ENCODE results near the gene ADAP1. TPM values are rescaled to one million over a fixed set of nuclear protein-coding genes. Genes with fewer than 3 reads are reported as not detected.

ADAP1 gene
- total and polyA plus RNA-seq, 2 of the 13 experiments (the other 11 are each of a cell fraction or from before 2014, with no cell fraction given) = 10.5 to 24.6 TPM

DNA sequence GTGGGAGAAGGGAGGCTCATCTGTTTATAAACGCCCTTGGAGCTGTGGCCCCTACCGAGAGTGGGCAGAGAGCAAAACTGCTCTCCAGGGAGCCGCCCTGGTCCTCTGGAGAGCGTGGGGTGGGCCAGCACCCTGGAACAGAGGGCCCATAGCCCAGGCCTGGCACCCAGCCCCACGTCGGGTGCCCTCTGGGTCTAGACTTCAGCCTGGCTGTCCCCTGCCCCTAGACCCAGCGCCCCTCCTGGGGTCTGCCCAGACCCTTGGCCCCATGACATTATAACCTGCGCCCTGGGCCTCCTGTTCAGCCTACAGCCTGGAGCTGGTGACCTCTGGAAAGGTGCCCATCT, 53.5 kb downstream of the ADAP1 start:
- H2AFZ ChIP-seq (ENCODE audit: low read length) = no peak overlapping the region
- no peaks in the 10 kb centered on the region for H4K20me1 ChIP-seq (ENCODE audit: insufficient read depth, low read length)
- in situ Hi-C loops (cut with HindIII; ENCODE audit: extremely low pct_ligation_motif_present, low pct_unique_long_range_greater_than_20kb) (no loop called here), intact Hi-C loops (cut with micrococcal nuclease; ENCODE audit: unreplicated experiment) (loop anchor here (10.0 kb wide), 1 partner anchor 54 kb away; the partner anchor contains the start of gene ADAP1)
- CTCF ChIA-PET (ENCODE audit: low intra/inter-chr PET ratio, low total read pairs) = no interaction called here
- no peak for TF ChIP-seq CBX5 (CRISPR knock-in tag; IDR thresholded peaks at IDR 0.05; ENCODE audit: borderline replicate concordance)
- TF ChIP-seq DR1 (CRISPR knock-in tag; IDR thresholded peaks at IDR 0.05) = no peak
- TF ChIP-seq HIVEP1 (CRISPR knock-in tag; IDR thresholded peaks at IDR 0.05) = peak; percentile 43; the same call in 1 of the 2 replicates
- no peak for TF ChIP-seq TRIM24 (CRISPR knock-in tag; IDR thresholded peaks at IDR 0.05)
- 0 out of 2 replicates have a peak, but pooled peaks have one; percentile 27 for TF ChIP-seq TARDBP (CRISPR knock-in tag; IDR thresholded peaks at IDR 0.05)
- 0 out of 2 replicates have a peak, but pooled peaks have one; percentile 7 for TF ChIP-seq ZFX (CRISPR knock-in tag; IDR thresholded peaks at IDR 0.05; ENCODE audit: low read depth)
- peak; percentile 86 for TF ChIP-seq HNRNPL (IDR thresholded peaks at IDR 0.05; ENCODE audit: low read depth, low read length)
- no peaks in the 10 kb centered on the region for H3K27me3 ChIP-seq (ENCODE audit: control insufficient read depth in 1 of 2, insufficient read depth in 2 of 2, low read length in 2 of 2)
- POLR2A ChIA-PET = interaction anchor here (0.9 to 2.6 kb wide), 15 partner anchors 9 to 92 kb away, joined by 3 to 28 read pairs (median 5); partner anchors contain the start of gene COX19
- H3K79me2 ChIP-seq (ENCODE audit: insufficient read depth, low read length) = no peaks in the 10 kb centered on the region
- H3K4me1 ChIP-seq (ENCODE audit: insufficient read depth, low read length) = peaks cover 16% of the 10 kb centered on the region
- DNase-seq (ENCODE audit: low spot score) (no peak), FAIRE-seq (no peak), ATAC-seq (peak; percentile 45)
- no TSS peak for BruUV-seq (replicated peaks)
- H3K4me3 ChIP-seq (replicated peaks in 1 of 3; ENCODE audit: insufficient read depth in 1 of 3, low read depth in 2 of 3, low read length in 3 of 3) = peak overlapping the region in 1 of 3 experiments; percentile 37; a peak in 1 of 6 replicates
- H3K27ac ChIP-seq (ENCODE audit: extremely low read length, insufficient read depth, low read length) = peak overlapping the region; percentile 70
- 95% methylated on average over 4 of the region's 8 CpGs for WGBS (ENCODE audit: low lambda C conversion rate)
- no peaks in the 10 kb centered on the region for H3K9me3 ChIP-seq (ENCODE audit: low read length)
- peaks cover 4 to 10% of the 10 kb centered on the region in 2 experiments; a peak in 3 of 5 replicates for H3K36me3 ChIP-seq (replicated peaks in 1 of 2; ENCODE audit: control insufficient read depth in 1 of 2, insufficient read depth in 2 of 2, low read length in 2 of 2)
- H3K9ac ChIP-seq (ENCODE audit: insufficient read depth, low read depth, low read length) = 0 out of 2 replicates have a peak overlapping the region, but pooled peaks have one; percentile 8
- peak overlapping the region; percentile 63 for H3K4me2 ChIP-seq (ENCODE audit: low read depth, low read length)

DNA sequence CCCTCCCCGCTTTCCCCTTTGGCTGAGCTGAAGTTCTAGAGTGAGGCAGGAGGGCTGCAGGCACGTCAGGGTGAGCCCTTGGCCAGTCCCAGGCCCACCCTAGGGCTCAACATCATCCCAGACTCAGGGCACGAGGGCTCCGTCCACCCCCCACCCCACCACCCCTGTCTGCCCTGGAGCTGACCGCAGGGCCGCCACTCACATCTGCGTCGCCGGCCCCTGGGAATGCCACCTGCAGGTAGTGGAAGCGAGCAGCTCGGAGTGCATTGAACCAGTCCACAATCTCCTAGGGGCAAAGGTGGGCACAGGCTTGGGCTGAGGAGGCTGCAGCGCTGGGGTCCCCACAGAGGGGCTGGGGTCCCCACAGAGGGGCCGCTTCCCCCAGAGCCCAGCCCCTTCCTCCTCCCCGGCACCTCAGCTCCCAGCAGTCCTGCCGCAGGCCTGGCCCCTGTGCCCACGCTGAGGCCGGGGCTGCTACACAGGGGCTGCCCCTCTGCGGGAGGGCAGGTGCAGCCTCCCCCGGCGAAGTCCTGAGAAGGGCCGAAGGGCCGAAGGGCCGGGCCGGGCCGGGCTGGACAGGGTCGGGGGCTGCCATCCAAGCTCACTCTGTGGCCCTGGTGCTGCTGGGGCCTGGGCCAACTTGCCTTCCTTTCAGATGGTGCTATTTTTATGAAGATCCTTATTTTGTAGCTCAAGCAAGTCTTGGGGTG, 54.0 kb downstream of the ADAP1 start:
- BruUV-seq (replicated peaks) = no TSS peak
- CTCF ChIA-PET (ENCODE audit: low intra/inter-chr PET ratio, low total read pairs) = no interaction called here
- FAIRE-seq (no peak), ATAC-seq (peak; percentile 2), DNase-seq (ENCODE audit: low spot score) (no peak)
- intact Hi-C loops (cut with micrococcal nuclease; ENCODE audit: unreplicated experiment) (loop anchor here (10.0 kb wide), 1 partner anchor 54 kb away; the partner anchor contains the start of gene ADAP1), in situ Hi-C loops (cut with HindIII; ENCODE audit: extremely low pct_ligation_motif_present, low pct_unique_long_range_greater_than_20kb) (no loop called here)
- 0 out of 2 replicates have a peak overlapping the region, but pooled peaks have one; percentile 8 for H3K9ac ChIP-seq (ENCODE audit: insufficient read depth, low read depth, low read length)
- H3K36me3 ChIP-seq (replicated peaks in 1 of 2; ENCODE audit: control insufficient read depth in 1 of 2, insufficient read depth in 2 of 2, low read length in 2 of 2) = peaks cover 6 to 16% of the 10 kb centered on the region in 2 experiments; a peak in 4 of 5 replicates
- WGBS (ENCODE audit: low lambda C conversion rate) = 80% methylated on average over 3 of the region's 26 CpGs
- H3K4me1 ChIP-seq (ENCODE audit: insufficient read depth, low read length) = peaks cover 16% of the 10 kb centered on the region
- POLR2A ChIA-PET = interaction anchor here (1.2 to 2.6 kb wide), 7 partner anchors 21 to 77 kb away, joined by 4 to 28 read pairs (median 14); partner anchors contain the start of gene COX19
- H3K9me3 ChIP-seq (ENCODE audit: low read length) = no peaks in the 10 kb centered on the region
- peak overlapping the region; percentile 70 for H3K27ac ChIP-seq (ENCODE audit: extremely low read length, insufficient read depth, low read length)
- H3K79me2 ChIP-seq (ENCODE audit: insufficient read depth, low read length) = no peaks in the 10 kb centered on the region
- H3K4me3 ChIP-seq (replicated peaks in 1 of 3; ENCODE audit: insufficient read depth in 1 of 3, low read depth in 2 of 3, low read length in 3 of 3) = no peak overlapping the region
- no peak overlapping the region for H2AFZ ChIP-seq (ENCODE audit: low read length)
- 0 out of 2 replicates have a peak overlapping the region, but pooled peaks have one; percentile 63 for H3K4me2 ChIP-seq (ENCODE audit: low read depth, low read length)
- H3K27me3 ChIP-seq (ENCODE audit: control insufficient read depth in 1 of 2, insufficient read depth in 2 of 2, low read length in 2 of 2) = no peaks in the 10 kb centered on the region
- no peaks in the 10 kb centered on the region for H4K20me1 ChIP-seq (ENCODE audit: insufficient read depth, low read length)
- no peak for TF ChIP-seq SOX5 (CRISPR knock-in tag; IDR thresholded peaks at IDR 0.05; ENCODE audit: borderline replicate concordance)
- TF ChIP-seq, protein P1, sequence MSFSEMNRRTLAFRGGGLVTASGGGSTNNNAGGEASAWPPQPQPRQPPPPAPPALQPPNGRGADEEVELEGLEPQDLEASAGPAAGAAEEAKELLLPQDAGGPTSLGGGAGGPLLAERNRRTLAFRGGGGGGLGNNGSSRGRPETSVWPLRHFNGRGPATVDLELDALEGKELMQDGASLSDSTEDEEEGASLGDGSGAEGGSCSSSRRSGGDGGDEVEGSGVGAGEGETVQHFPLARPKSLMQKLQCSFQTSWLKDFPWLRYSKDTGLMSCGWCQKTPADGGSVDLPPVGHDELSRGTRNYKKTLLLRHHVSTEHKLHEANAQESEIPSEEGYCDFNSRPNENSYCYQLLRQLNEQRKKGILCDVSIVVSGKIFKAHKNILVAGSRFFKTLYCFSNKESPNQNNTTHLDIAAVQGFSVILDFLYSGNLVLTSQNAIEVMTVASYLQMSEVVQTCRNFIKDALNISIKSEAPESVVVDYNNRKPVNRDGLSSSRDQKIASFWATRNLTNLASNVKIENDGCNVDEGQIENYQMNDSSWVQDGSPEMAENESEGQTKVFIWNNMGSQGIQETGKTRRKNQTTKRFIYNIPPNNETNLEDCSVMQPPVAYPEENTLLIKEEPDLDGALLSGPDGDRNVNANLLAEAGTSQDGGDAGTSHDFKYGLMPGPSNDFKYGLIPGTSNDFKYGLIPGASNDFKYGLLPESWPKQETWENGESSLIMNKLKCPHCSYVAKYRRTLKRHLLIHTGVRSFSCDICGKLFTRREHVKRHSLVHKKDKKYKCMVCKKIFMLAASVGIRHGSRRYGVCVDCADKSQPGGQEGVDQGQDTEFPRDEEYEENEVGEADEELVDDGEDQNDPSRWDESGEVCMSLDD (CRISPR knock-in tag; IDR thresholded peaks at IDR 0.05; ENCODE audit: borderline replicate concordance) = no peak
- TF ChIP-seq RFX5 (IDR thresholded peaks at IDR 0.05; ENCODE audit: low read depth, low read length) = no peak
- TF ChIP-seq PPARG (CRISPR knock-in tag; conservative IDR thresholded peaks at IDR 0.05) = no peak
- TF ChIP-seq, protein P2, sequence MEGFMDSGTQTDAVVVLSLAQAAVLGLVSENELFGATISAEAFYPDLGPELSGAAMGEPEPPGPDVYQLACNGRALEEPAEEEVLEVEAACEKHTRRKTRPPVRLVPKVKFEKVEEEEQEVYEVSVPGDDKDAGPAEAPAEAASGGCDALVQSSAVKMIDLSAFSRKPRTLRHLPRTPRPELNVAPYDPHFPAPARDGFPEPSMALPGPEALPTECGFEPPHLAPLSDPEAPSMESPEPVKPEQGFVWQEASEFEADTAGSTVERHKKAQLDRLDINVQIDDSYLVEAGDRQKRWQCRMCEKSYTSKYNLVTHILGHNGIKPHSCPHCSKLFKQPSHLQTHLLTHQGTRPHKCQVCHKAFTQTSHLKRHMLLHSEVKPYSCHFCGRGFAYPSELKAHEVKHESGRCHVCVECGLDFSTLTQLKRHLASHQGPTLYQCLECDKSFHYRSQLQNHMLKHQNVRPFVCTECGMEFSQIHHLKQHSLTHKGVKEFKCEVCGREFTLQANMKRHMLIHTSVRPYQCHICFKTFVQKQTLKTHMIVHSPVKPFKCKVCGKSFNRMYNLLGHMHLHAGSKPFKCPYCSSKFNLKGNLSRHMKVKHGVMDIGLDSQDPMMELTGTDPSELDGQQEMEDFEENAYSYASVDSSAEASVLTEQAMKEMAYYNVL (CRISPR knock-in tag; IDR thresholded peaks at IDR 0.05; ENCODE audit: borderline replicate concordance) = no peak
- TF ChIP-seq DNMT1 (CRISPR knock-in tag; IDR thresholded peaks at IDR 0.05) = no peak
